ENCODE measurements around the gene IL21.
"Not testable (repeated sequence)": the region's sequence is repeated elsewhere in the genome, so short reads cannot be mapped to it uniquely, and the experiment has no call there.

IL21 gene

DNA sequence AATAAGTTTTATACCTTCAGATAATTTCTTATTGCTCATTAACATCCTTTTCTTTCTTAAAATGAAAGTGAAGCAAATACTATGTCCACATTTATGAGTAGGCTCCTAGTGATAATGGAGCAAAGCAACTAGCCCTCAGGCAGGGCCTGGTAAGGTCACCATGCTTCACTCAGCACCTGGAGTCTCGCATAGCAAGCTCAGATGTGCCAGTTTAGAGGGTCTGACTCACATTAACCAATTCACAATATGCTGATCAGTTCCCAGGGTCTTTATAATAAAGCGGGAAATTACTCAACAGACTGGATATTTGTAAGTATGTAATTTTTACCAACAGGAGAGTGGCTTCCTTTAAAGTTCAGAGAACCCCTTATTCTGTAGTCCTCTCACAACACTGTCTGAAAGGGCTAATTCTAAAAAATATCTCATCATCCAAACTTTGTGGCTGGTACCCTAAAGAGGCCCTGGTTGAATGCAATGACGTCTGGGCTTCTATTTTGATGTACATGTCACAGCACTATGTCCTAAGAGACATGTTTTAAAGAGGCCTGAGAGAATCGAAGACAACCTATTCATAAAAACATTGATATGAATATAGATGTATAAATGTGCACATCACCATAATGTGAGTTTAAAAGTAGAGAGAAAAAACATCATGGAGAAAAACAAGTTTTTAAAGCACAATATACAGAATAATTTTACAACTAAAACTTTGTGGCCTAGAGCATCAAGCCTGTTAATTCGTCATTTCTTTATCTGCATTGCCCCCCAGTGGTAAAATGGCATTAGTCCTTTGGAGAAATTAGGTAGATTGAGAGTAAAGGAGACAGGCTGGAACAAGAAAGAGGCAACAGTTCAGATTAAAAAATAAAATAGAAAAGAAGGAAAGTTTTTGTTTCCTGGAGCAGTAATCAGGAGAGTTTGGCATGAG lies 44.3 kb downstream of the IL21 start:
- POLR2A ChIA-PET: no interaction called here
- peak; percentile 60 for TF ChIP-seq CTCF (IDR thresholded peaks at IDR 0.05; ENCODE audit: control extremely low read depth, extremely low read depth, low read depth, missing control alignments)
- CTCF ChIA-PET: interaction anchor here (0.6 to 5.0 kb wide), 27 partner anchors 9 to 1206 kb away, joined by 3 to 80 read pairs (median 5); partner anchors contain the start of gene TRPC3
- DNase-seq (ENCODE audit: extremely low spot score): peak; percentile 48

- POLR2A ChIA-PET; DNase-seq (ENCODE audit: extremely low spot score): not testable (repeated sequence)
- CTCF ChIA-PET: interaction anchor here (1.5 kb wide), 1 partner anchor 674 kb away, joined by 4 read pairs; no protein-coding TSS in a partner anchor
Observed at GRCh38 chr4:122574347-122574746, 46.5 kb downstream of the IL21 start.

DNA sequence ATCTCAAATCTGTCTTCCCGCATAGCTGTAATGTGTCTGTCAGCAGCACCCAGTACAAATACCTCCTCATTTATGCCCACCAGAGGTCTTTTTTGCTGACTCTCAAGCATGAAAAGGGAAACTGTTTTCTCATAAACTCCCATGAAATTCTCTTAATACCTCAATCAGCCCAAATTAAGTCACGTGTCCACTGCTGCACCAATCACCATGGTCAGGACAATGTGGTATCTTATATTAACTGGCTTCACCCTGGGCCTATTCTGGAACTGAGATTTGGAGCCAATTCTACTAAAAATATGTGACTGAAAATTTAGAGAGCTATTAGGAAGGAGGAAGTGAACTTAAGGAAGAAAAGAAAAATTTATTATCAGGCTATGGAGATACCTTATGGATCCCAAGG lies 58.4 kb downstream of the IL21 start:
- no peak for TF ChIP-seq CTCF (IDR thresholded peaks at IDR 0.05; ENCODE audit: control extremely low read depth, extremely low read depth, low read depth, missing control alignments)
- POLR2A ChIA-PET: interaction anchor here (0.6 kb wide), 1 partner anchor 989 kb away, joined by 3 read pairs; no protein-coding TSS in a partner anchor
- CTCF ChIA-PET: interaction anchor here (1.0 to 3.8 kb wide), 2 partner anchors 14 to 15 kb away, joined by 3 to 21 read pairs; no protein-coding TSS in a partner anchor
- no peak for DNase-seq (ENCODE audit: extremely low spot score)

Measured in GM10248 (cell line).